GM12865 (cell line): ENCODE results near the gene AFF4.
"Not testable (repeated sequence)": the region's sequence is repeated elsewhere in the genome, so short reads cannot be mapped to it uniquely, and the experiment has no call there.

ENCODE experiments used
- DNase-seq: peaks from one replicate; pipeline ENCODE4 v3.0.0; 2010; ENCODE audit warnings: low read depth
- H3K4me3 ChIP-seq: 2 replicates; pipeline ENCODE4 v1.5.1; 2011; ENCODE audit warnings: mild to moderate bottlenecking, low read depth, low read length, control low read depth
- TF ChIP-seq, protein P1 (sequence below): IDR thresholded peaks from 2 replicates; pipeline ENCODE4 v1.5.1; 2011; ENCODE audit warnings: low read length, control low read depth, low read depth, inconsistent platforms; ENCODE audit not compliant: insufficient read depth; ENCODE audit errors: missing control alignments

AFF4 gene

DNA sequence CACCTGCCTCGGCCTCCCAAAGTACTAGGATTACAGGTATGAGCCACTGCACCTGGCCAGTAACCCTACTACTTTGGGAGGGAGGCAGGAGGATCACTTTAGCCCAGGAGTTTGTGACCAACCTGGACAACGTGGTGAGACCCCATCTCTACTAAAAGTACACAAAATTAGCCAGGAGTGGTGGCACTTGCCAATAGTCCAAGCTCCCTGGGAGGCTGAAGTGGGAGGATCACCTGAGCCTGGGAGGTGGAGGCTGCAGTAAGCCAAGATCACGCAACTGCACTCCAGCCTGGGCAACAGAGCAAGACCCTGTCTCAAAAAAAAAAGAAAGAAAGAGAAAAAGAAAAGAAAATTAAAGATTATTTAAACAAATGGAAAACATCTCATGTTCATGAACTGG, 107.4 kb downstream of the AFF4 start:
- DNase-seq: no peak
- no peak overlapping the region for H3K4me3 ChIP-seq
- TF ChIP-seq, protein P1, sequence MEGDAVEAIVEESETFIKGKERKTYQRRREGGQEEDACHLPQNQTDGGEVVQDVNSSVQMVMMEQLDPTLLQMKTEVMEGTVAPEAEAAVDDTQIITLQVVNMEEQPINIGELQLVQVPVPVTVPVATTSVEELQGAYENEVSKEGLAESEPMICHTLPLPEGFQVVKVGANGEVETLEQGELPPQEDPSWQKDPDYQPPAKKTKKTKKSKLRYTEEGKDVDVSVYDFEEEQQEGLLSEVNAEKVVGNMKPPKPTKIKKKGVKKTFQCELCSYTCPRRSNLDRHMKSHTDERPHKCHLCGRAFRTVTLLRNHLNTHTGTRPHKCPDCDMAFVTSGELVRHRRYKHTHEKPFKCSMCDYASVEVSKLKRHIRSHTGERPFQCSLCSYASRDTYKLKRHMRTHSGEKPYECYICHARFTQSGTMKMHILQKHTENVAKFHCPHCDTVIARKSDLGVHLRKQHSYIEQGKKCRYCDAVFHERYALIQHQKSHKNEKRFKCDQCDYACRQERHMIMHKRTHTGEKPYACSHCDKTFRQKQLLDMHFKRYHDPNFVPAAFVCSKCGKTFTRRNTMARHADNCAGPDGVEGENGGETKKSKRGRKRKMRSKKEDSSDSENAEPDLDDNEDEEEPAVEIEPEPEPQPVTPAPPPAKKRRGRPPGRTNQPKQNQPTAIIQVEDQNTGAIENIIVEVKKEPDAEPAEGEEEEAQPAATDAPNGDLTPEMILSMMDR: no peak

DNA sequence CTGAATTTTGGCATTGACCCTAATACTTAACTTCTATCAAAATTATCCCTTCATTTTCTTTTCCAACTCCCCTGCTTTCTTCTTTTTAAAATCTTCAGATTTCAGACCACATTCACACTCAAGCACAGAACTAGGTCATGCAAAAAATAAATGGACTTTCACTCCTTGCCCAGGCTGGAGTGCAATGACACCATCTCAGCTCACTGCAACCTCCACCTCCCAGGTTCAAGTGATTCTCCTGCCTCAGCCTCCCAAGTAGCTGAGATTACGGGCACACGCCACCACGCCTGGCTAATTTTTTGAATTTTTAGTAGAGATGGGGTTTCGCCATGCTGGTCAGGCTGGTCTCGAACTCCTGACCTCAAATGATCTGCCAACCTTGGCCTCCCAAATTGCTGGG, 108.4 kb downstream of the AFF4 start:
- not testable (repeated sequence) for H3K4me3 ChIP-seq, DNase-seq

DNA sequence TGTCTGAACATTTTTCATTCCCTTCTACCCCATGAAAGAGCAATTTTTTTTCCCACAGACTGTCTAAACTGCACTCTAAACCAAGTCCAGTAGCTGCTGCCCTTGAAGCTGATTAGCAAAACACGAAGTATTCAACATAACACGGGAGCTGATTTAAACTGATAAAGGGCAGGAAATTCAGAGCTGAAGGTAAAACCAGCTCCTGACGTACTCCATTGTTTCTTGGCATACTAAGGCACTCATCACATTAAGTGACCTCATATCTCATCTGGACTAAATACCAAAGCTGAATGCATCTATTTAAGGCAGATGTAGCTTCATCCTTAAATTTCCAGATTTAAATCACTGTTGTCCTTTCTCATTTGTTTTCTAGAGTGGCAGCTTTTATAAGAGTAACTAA, 109.1 kb downstream of the AFF4 start:
- no peak overlapping the region for H3K4me3 ChIP-seq
- no peak for DNase-seq
- TF ChIP-seq, protein P1: no peak

DNA sequence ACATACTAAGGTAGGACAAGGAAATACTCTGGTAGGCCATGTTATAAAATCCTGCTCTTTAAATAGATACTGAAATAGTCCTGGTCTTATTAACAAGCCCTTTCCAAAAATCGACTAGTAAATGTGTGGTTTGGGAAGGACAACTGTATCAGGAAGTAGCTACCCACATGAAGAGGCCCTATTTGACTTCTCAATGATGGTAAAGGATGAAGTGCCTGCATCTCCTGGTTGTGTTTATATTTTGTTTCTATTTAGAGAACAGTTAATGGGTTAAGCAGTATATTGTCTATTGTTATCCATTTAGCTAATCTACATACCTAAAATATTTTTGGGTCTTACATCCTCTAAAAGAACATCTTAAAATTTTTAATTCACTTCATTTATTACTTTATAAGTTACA, 109.6 kb downstream of the AFF4 start:
- H3K4me3 ChIP-seq: no peak overlapping the region
- TF ChIP-seq, protein P1: no peak
- DNase-seq: no peak

DNA sequence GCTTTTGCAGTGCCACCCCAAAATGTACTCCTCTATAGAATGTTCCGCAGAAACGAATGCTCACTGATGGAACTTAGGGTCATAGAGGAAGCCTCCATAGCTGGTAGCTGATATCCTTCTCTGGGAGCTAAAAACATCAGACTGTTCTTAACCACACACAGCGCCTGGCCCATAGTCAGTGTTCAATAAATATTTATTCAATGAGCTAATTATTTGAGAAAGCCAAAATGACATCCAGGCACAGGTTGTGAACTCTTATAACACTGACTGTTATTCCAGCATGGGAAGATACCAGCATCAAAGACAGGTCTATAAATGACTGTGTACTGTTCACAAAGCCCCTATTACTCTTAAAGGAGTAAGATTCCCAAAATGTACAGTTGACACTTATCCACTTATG, 110.1 kb downstream of the AFF4 start:
- H3K4me3 ChIP-seq: no peak overlapping the region
- no peak for DNase-seq
- TF ChIP-seq, protein P1: no peak

DNA sequence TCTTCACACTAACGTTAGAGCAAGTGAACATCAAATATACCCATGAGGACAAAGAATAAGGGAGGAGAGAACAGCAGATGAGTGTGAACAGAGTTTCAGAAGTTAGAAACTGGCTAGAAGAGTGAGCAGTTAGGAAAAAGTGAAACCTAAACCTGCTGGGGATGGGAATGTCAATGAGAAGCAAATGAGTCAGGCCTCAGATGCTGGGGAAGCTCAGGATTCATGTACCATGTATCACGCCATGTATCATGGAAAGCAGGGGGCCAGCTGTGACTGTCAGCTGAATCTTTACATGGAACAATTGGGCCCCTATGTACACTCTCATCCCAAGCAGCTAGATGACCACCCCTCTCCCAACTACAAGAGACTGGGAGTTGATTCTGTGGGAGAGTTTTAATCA, 113.4 kb downstream of the AFF4 start:
- no peak for DNase-seq
- TF ChIP-seq, protein P1: no peak
- no peak overlapping the region for H3K4me3 ChIP-seq

DNA sequence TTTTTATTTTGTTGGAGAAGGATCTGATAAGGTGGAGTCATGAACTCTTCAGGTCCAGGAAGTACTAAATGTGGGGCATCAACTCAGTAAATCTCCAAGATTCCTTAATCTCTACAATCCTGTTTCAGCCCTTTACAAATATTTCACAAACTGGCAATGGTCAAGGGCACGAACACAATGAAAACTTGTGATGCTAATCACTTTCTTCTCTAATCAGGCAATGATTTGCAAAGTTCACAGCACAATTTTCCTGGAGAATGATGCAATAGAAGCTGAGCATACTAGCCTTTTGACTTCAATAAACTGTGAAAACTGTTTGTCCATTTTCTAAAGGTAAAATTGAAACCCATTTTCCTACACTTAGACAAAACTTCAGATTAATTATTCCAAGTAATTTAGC, 114.1 kb downstream of the AFF4 start:
- DNase-seq: no peak
- TF ChIP-seq, protein P1: no peak
- no peak overlapping the region for H3K4me3 ChIP-seq

DNA sequence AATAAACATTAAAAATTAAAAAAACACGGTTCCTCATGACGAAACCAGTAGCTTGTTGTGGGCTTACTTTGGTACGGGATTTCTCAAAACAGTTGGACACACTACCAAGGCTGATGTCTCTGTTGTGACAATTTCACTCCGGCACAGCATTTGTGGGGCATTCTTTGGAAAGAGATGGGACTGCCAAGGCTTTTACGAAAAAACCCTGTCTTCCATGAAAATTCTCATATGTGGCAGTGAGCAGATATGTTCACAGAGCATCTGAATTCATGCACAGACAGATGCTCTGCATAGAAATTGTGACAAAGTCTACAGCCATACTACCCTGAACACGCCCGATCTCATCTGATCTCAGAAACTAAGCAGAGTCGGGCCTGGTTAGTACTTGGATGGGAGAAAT, 115.2 kb downstream of the AFF4 start:
- no peak overlapping the region for H3K4me3 ChIP-seq
- TF ChIP-seq, protein P1: no peak
- DNase-seq: no peak
